Neural progenitor cell (in vitro differentiated cells): ENCODE data around the gene ARL15.

Experiments
- EZH2 ChIP-seq: fragments of 200-600 bp; sonication (generic); IDR thresholded peaks from 2 replicates; pipeline ENCODE4 v1.6.1; 2017; ENCODE audit warnings: antibody characterized with exemption, mild to moderate bottlenecking, moderate library complexity
- EZH2phosphoT487 ChIP-seq: fragments of 200-600 bp; sonication (generic); IDR thresholded peaks from 2 replicates; pipeline ENCODE4 v1.6.1; 2017; ENCODE audit warnings: antibody characterized with exemption
- TF ChIP-seq, protein P1 (sequence below): fragments of 200-600 bp; sonication (generic); IDR thresholded peaks from 2 replicates; pipeline ENCODE4 v1.5.1; 2017; ENCODE audit warnings: antibody characterized with exemption, mild to moderate bottlenecking

DNA sequence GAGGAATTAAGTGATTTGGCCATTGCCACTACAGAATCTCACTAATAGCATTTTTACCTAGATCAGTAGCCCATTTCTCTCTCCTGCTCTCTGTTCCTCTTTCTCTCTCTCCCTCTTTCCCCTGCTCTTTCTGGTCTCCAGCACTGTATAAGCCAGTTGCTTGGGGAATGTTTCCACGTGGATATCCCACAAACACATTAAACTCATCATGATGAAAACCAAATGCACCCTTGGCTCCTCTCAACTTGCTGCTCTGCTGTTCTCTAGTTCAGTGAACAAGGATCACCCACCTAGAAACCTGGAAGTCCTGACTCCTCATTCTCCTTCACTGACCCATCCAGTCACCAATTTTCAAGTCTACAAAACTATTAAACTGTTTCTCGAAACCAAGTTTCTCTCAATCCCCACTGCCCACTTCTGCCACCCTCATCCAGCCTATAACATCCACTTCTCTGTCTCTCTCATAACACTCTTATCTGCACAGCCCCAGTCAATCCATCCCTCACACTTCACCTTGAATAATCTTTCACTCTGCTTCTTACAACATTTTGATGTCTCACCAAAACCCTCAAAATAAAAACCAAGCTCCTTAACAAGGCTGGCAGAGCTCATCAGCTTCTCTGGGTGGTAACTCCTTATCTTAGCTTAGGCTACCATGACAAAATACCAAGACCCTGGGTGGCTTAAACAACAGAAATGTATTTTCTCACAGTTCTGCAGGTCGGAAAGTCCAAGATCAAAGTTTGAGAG, 79.3 kb downstream of the ARL15 start:
- TF ChIP-seq, protein P1, sequence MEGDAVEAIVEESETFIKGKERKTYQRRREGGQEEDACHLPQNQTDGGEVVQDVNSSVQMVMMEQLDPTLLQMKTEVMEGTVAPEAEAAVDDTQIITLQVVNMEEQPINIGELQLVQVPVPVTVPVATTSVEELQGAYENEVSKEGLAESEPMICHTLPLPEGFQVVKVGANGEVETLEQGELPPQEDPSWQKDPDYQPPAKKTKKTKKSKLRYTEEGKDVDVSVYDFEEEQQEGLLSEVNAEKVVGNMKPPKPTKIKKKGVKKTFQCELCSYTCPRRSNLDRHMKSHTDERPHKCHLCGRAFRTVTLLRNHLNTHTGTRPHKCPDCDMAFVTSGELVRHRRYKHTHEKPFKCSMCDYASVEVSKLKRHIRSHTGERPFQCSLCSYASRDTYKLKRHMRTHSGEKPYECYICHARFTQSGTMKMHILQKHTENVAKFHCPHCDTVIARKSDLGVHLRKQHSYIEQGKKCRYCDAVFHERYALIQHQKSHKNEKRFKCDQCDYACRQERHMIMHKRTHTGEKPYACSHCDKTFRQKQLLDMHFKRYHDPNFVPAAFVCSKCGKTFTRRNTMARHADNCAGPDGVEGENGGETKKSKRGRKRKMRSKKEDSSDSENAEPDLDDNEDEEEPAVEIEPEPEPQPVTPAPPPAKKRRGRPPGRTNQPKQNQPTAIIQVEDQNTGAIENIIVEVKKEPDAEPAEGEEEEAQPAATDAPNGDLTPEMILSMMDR = no peak
- no peak for TF ChIP-seq EZH2
- no peak for TF ChIP-seq EZH2phosphoT487
